SHP77 treated with DMSO at 0.1 percent for 48 hours (cell line): Measurements from ENCODE around the gene PLA2G4B.
A peak's percentile ranks its signal among the peaks of the same experiment; 100 is the strongest.

Source experiments
- DNase-seq: peaks from one replicate; lab custom pipeline; 2025; lab: John Stamatoyannopoulos, UW

The PLA2G4B gene

DNA sequence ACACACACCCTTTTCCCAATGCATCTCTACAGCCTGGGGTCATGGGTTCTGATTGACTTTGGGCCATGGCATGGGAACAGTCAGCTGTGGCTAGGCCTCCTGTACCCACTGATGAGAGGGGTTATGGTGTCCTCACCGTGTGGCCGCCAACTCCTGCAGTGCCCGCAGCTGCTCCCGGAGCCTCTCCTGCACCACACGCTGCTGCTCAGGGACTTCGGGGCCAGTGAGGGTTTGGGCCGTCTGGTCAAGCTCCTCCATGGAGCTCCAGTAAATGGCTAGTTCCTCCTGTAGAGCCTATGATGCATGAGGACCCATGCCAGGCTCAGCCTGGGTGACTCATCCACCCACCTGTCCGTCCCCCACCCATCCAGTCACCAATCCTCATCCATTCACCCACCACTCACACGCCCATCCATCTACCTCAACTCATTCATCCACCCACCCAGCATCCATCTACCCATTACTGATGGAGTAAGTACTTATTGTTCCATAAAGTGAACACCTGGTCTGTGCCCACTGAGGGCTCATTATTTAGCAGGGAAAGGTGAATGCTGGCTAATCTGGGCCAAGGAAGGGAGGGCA is 33.6 kb downstream of the PLA2G4B start:
- no peak for DNase-seq

DNA sequence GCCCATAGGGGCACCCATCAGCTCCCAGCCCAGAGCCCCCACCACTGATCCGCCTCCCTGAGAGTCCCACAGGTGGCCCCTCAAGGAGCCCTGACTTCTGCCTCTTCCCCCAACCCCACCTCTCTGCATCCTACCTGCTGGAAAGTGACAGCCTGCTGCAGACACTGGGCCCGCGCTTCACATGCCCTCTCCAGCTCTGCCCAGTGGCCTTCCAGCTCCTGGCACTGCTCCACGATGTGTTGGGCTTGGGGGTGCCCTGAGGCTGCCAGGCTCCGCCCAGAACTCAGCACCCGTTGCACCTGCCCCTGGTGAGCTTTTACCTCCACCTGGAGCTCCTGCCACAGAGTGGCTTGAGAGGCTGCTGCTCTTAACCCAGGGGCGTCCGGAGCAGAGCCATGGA is 35.1 kb downstream of the PLA2G4B start:
- DNase-seq, result no peak

DNA sequence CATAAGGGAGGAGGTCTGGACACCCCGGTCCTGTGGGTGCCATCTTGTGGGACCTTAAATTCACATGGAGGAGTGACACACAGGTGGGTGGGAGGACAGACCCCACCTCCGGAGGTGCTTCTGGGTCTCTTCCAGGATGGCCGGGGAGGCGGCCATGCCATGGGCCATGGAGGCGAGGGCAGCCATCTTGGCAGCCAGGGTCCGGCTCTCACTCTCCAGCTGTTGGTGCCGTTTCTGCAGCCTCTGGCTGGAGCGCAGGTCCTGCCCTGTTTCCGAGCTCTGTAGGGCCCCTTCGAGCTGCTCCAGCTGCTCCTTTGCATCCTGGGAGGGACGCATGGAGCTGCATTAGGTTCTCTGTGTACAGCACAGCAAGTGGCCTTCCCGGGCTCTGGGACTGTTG is 36.1 kb downstream of the PLA2G4B start:
- DNase-seq, result no peak

DNA sequence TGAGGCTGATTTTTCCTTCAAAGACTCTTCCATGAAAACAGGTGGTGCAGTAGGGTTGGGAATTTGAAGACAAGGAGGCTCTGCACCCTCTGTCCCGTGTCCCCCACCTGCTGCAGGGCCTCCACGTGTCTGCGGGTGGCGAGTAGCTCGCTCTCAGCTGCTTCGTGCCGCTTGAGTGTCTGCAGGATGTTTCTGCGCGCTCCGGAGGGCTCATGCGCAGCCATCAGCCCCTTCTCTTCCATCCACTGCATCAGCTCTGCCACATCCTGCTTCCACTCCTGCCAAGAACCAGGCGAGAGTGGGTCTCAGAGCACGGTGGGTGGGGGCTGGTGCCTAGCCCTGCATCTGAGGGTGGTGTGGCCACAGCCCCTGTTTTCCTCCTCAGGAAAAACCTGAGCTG is 37.4 kb downstream of the PLA2G4B start:
- DNase-seq, result no peak

DNA sequence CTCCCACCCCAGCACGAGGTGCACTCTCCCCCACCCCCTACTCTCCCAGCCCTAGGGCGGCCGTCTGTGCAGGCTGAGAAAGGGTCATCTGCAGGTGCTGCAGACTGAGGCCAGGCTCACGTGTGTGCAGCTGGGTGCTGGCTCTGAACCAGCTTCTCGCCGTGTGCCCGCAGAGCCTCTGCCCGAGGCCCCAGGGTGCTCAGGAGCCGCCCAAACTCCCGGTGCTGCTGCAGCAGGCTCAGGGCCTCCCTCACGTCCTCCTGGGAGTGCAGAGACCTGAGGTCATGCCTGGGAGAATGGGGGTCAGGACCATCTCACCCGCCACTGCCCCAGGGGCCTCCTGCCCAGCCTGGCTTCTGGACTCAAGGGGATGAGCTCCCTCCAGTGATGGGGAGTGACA is 38.0 kb downstream of the PLA2G4B start:
- DNase-seq, result no peak

DNA sequence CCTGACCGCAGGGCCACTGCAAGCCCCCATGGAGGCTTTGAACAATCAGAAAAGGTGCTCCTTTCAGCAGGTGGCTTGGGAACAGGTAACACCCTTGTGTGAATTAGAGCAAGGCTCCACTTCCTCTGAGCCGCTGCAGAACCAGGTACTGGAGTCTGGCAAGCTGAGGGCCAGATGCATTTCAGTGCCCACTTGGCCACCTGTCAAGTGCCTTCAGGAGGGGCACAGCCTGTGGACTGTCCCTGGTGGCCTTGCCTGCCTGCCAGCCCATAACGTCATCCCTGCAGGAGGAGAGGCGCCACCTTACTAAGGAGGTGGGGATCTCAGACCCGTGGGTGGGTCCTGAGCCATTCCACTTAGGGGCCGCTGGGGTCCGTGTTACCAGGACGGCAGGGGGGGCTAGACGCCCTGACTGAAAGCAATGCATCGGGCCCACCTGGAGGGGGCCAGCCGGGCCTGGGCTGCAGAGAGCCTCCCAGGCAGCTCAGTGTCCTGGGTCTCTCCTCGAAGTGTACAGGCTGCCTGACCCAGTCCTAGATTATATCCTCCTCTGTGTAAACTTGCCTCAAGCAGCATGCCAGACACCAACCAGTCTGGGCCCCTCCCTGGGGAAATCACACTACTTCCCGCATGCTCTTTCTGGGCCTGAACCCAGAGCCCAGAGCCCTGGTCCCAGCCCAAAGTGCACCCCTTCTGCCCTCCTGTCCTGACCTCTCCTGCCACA is 39.1 kb downstream of the PLA2G4B start:
- DNase-seq, result no peak

DNA sequence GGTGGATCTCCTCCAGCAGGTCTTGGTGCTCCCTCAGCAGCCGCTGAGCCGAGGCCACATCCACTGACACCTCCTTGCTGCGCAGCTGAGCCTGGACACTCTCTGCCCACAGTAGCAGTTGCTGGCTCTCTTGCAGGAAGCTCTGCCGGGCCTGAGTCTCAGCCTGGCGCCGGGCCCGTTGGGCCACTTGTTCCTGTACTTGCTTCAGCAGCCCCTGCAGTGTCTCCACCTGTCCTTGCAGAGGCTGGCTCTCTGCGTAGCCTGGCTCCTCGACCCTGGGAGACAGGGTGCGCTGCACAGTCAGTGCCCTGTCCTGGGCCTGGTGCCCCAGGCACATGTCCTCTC is 39.7 kb downstream of the PLA2G4B start:
- DNase-seq, result no peak

DNA sequence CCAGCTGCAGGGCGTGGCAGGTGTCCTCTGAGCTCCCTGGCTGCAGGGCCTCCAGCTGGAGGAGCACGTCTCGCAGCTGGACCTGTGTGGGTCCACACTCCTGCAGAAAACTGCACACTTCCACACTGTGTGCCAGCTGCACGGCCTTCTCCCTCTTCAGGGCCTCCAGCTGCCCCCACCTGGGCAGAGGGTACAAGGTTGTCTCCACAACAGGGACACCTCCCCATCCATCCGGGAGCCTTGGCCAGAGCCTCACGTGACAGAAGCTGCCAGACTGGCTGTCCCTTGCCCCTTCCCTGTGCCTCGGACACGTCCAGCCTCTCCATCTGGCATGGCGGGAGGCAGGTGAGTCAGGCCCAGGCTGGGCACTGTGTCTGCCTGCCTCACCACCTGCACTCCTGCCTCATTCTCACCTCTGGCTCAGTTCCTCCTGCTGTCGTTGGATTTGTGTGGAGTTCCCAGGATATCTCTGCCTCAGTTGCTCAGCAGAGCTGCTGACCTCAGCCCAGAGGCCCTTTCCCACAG is 40.7 kb downstream of the PLA2G4B start:
- no peak for DNase-seq

DNA sequence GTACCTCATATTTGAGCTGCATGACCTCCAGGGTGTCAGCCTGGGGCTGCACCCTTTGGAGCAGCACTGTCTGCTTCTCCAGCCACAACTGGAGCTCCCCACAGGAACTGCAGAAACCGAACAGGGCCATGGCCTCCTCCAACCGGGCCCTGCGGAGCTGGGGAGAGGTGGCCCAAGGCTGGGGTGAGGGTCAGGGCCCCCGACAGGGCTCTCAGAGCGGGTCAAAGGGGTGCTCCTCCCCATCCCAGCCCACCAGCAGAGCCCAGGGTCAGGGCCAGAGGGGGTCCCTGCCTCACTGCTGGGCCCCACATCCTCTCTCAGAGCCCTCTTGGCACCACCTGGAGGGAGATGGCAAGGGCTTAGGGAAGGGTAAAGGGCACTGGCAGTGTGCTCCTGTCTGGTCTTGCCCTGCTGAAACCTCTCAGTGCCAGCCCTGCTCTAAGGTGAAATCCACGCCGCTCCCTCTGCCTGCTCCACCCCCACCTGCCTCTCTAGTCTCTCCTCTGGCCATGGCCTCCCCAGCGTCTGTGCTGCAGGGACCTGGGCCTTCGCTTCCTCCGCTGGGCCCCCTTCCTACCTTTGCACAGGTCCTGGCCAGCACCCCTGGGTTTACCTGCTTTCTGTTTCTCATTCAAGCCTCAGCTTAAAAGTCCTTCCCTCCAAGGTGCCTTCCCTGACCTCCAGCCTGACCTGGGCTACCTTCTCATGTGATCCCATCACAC is 41.7 kb downstream of the PLA2G4B start:
- no peak for DNase-seq

DNA sequence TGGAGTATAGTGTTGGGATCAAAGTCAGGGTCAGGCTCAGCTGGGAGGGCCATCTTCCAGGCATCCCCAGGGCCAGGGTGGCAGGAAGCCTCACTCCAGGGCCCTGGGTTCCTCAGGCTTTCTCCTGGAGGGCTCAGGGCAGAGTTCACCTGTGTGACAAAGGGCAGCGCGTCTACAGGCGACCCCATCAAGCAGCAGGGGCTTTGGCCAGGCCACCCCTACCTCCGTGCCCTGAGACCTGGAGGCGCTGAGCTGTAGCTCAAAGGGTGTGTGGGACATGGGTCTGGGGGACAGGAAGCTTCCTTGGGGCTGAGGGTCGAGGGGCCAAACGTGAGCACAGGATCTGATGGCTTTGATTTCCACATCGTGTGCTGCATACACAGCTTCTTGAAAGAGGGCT is 42.4 kb downstream of the PLA2G4B start:
- no peak for DNase-seq

DNA sequence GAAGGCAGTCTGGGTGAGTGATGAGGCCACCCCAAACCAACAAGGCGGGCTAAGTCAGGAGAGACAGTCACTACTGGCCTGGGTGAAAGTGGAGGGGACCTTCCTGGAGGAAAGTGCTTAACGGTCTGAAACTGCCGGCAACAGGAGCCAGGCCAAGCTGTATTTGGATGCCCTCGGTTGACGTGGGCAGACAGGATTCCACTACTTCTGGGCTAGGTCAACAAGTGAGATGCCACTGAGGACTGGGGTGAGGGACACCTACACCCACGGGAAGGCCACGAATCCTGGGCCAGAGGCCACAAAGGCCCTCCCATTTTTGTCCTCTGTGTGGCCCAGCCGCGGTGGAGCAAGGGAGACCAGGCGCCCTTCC is 42.9 kb downstream of the PLA2G4B start:
- no peak for DNase-seq

DNA sequence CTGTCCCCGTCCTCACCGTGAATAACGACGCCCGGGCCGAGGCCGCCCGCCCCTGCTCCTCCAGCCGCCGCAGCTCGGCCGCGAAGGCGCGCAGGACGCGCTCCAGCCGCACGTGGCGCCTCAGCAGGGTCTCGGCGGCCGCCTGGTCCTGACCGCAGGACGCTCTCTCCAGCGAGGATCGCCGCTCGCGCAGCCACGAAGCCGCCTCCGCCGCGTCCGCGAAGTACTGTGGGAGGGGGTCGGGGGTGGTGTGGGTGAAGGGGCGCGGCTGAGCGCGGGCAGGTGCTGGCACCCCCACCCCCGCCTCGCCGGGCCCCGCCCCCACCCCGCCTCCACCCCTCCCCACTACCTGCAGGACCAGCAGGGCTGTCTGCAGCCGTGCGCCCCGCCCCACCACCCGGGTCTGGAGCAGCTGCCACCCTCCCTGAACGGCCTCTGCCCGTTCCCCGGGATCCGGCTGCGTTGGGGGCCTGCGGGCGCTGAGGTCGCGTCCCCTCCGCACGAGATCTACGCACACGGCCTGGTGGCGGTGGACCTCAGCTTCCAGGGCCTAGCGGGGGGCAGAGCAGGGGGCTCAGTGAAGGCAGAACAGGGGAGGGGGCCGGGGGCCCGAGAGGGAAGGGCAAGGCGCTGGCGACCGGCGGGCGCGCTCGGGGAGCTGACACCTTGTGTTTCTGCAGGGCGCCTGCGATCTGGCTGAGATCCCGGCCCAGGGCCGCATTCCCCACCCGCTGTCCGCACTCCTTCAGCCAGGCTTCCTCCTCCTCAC is 43.5 kb downstream of the PLA2G4B start:
- no peak for DNase-seq

DNA sequence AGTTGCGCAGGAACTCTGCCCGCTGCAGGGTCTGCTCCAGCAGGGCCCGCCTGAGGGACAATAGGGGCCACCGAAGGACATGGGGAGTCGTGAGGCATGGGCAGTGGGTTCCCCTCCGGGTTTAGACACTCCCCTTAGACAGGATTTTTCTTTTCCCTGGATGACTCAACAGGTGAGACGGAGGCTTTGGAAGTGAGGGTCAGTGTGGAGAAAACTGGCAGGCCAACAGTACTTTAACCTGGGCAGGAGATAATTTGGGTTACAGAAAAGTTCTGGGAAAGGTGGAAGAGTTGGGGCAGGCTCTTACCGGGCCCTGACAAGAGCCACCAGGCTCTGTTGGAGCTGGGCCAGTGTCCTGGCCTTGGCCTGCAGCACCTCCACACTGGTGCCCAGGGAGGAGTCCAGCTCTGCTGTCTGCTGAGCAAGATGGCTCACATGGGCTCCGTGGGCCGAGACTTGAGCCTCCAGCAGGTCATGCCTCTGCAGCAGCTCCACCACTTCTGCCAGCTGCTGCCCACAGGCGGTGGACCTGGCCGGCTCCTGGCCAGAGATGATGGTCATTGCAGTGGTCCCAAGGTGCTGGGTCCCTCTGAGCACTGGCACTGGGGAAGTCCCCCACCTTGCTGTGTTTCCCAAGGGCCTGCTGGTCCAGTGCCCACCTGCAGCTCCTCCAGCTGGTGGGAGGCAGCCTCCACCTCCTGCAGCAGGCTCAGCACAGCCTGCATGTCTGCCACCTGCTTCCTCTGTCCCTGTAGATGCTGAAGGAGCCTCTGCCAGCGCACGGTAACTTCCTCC is 44.2 kb downstream of the PLA2G4B start:
- peak; percentile 40 for DNase-seq

DNA sequence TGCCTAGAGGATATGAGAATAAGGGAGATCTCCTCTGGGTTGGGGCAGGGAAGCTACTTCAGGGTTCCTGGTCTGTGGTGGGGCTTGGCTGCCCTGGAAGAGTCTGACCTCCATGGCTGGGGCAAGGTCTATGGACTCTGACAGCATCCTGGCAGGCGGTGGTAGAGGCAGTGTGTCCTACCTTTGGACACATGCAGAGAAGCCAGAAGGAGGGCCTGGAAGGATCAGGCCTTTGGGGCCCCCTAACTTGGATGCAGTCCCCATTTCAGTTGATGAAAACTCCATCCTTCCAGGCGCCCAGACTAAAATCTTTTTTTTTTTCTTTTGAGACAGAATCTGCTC is 44.8 kb downstream of the PLA2G4B start:
- DNase-seq, result no peak

DNA sequence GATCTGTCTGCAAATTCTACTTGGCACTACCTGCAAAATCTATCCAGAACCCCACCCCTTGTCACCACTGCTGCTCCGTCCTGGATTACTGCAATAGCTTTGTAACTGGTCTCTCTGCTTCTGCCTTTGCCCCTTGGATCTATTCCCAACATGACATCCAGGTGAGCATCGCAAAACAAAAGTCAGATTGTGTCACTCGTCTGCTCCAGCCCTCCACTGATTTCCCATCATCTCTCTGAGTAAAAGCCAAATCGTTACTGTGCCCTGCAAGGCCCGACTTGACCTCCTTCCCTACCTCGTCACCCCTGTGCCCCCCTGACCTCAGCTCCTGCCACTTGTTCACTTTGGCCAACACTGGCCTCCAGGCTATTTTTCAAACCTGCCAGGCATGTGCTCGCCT is 45.8 kb downstream of the PLA2G4B start:
- DNase-seq, result no peak

DNA sequence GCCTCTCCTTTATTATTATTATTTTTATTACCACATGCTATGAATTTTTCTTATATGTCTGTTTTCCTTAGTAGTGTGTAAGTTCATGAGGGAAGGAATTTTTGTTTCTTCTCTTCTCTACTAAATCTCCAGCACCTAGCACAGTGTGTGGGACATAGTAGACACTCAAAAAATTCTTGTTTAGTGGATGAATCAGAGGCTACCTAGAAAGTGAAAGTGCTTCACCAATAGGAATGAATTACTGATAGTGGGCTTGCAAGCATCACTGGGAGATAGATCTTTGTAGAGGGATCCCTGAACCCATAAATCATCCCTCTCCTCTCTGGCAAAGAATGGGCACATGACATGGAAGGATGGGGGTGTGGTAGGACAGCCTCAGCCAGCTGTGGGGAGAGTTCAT is 46.7 kb downstream of the PLA2G4B start:
- no peak for DNase-seq

DNA sequence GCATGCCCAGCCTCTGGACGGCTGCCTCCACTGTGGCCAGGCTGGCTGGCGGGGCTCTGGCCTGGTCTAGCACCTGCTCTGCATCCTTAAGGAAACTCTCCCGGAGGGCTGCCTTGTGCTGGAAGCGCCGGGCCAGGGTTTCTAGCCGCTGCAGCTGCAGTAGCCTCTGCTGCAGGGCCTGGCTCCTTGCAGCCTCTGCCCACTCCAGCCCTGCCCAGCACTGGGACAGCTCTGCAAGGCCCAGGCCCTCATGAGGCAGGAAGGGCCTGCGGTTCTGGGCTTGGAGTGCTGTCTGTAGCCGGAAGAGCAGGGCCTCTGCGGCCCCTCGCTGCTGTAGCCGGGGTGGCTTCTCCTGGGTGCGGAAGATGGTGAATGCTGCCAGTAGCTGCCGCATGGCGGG is 47.2 kb downstream of the PLA2G4B start:
- no peak for DNase-seq

DNA sequence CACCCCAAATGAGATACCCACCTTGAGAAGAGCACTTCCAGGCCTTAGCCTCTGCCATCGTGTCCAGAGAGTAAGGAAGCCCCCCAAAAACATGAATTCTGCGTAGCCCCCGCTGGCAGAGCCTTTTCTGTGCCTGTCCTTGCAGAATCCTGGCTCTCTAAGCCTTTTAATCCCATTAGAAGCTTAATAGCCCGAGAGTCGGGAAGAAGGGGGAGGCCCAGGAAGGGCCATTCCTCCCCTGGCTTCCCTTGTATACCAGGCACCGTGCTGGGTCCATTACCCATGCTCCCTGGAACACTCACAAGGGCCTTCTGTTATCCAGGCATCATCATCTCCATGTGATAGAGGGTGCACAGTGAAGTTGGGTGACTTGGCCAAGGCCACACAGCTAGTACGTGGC is 48.1 kb downstream of the PLA2G4B start:
- no peak for DNase-seq

DNA sequence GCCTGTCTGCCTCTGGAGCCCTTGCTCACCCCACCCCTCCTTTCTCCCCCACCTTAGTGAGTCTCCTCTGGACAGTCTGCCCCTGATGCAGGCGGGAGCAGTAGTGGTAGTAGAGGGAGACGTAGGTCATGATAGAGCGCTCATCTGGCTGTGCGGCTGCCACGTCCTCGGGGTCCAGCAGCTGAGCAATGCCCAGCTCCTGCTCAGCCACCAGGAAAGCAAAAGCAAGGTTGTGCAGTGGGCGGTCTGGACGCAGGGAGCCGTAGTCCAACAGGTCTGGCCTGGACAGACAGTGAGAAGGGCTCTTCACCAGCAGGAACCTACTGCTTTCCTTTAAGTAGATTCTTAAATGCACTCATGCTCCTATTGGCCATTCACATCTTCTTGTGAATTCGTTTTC is 48.5 kb downstream of the PLA2G4B start:
- DNase-seq, result no peak

DNA sequence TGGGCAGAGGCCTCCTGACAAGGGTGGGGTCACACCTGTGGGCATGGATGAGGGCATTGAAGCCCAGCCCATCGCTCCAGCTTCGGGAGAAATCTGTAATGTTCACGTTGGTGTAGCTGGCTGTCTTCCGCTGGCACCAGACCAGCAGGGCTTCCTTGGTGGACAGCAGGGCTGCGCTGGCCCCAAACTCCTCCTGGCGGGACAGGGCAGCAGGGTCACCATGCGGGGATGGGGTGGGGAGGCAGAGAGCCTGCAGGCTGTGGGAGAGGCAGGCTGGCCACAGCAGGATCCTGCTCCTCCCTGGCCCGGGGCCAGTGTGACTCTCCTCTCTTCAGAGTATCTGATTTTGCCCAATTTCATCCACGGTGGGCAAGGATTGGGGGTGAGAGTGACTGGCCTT is 49.2 kb downstream of the PLA2G4B start:
- no peak for DNase-seq

DNA sequence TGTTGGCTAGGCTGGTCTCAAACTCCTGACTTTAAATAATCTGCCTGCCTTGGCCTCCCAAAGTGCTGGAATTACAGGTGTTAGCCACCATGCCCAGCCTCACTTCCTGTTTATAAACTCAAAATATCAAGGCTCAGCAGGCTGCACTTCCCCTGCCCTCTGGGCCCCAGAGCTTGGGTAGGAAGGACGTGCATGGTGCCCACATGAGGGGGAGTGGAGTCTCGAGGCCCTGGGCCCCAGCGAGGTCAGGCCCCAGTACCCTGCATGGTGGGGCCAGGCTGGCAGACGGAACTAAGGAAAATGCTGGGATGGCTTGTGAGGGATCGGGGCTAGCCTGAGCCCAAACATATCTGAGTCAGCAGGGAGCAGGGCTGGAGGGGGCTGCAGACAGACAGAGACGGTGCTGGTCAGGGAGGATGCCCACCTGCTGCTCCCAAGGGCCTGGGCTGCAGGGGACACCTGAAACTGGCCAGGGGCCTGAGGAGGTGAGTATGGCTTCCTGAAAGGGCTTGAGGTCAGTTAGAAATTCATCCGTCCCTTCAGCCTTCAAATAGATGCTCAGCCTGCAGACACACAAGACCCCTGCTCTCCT is 50.1 kb downstream of the PLA2G4B start:
- no peak for DNase-seq
